Measurements from ENCODE around the gene IMMP2L. TPM values are rescaled to one million over a fixed set of nuclear protein-coding genes. Genes with fewer than 3 reads are reported as not detected.

IMMP2L gene
- polyA plus RNA-seq, 1 donor from 2014 or later = 23.2 TPM

- H3K4me3 Mint-ChIP-seq = no peak overlapping the region
- H3K4me1 Mint-ChIP-seq = no peaks in the 10 kb centered on the region
Observed at GRCh38 chr7:111184987-111185386, 377.3 kb downstream of the IMMP2L start.

DNA sequence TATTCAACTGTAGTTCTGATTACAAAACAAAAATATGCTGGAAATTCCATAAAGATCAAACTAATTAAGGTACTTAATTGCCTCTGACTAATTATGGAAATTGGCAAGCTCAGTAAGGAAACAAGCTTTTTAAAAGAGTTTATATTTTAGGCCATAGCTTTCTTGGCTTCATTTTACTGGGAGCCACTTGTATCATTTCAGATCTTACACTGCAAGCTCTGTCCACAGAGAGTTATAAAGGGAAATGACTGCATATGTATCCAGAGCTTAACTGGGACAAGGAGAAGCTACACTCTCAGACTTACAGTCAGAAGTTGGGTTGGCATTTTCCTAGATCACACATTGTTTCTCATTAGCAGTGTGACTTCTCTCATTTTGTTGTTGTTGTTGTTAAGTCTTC, 379.0 kb downstream of the IMMP2L start:
- H3K27me3 Mint-ChIP-seq = no peaks in the 10 kb centered on the region
- H3K27ac Mint-ChIP-seq = no peak overlapping the region
- H3K4me1 Mint-ChIP-seq = no peaks in the 10 kb centered on the region
- no peak overlapping the region for H3K4me3 Mint-ChIP-seq
- H3K36me3 Mint-ChIP-seq = peaks cover 10% of the 10 kb centered on the region
- peaks cover 0 to 6% (median 0%) of the 10 kb centered on the region in 3 donors for H3K9me3 Mint-ChIP-seq

More at GRCh38 chr7:111184987-111185386, 377.3 kb downstream of the IMMP2L start:
- H3K27ac Mint-ChIP-seq = no peak overlapping the region
- no peaks in the 10 kb centered on the region for H3K27me3 Mint-ChIP-seq
- peaks cover 0 to 2% (median 0%) of the 10 kb centered on the region in 3 donors for H3K9me3 Mint-ChIP-seq
- H3K36me3 Mint-ChIP-seq = peaks cover 9% of the 10 kb centered on the region

GRCh38 chr7:111180338-111180737, 382.0 kb downstream of the IMMP2L start:
- Mint-ChIP-seq H3K9me3 (peaks cover 0 to 6% (median 0%) of the 10 kb centered on the region in 3 donors), H3K27ac (no peak overlapping the region), H3K36me3 (peaks cover 12% of the 10 kb centered on the region), H3K4me1 (no peaks in the 10 kb centered on the region), H3K27me3 (no peaks in the 10 kb centered on the region), H3K4me3 (no peak overlapping the region)

DNA sequence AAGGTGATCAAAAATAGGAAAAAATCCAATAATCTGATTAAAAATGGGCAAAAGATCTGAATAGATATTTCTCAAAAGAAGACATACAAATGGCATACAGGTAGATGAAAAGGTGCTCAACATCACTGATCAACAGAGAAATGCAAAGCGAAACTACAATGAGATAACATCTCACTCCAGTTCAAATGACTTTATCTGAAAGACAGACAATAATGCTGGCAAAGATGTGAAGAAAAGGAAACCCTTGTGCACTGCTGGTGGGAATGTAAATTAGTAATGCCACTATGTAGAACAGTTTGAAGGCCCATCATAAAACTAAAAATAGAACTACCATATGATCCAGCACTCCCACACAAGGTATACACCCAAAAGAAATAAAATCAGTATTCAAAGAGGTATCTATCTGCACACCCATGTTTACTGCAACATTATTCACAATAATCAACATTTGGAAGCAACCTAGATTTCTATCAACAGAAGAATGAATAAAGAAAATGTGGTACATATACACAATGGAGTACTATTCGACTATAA, 386.3 kb downstream of the IMMP2L start:
- peaks cover 0 to 6% (median 3%) of the 10 kb centered on the region in 3 donors for H3K9me3 Mint-ChIP-seq
- no peaks in the 10 kb centered on the region for H3K4me1 Mint-ChIP-seq
- H3K36me3 Mint-ChIP-seq = peaks cover 6% of the 10 kb centered on the region
- H3K27me3 Mint-ChIP-seq = no peaks in the 10 kb centered on the region
- H3K4me3 Mint-ChIP-seq = no peak overlapping the region
- no peak overlapping the region for H3K27ac Mint-ChIP-seq

GRCh38 chr7:111174510-111174909, 387.8 kb downstream of the IMMP2L start:
- Mint-ChIP-seq H3K27ac (no peak overlapping the region), H3K36me3 (peaks cover 3% of the 10 kb centered on the region), H3K4me3 (no peak overlapping the region), H3K4me1 (no peaks in the 10 kb centered on the region), H3K27me3 (no peaks in the 10 kb centered on the region), H3K9me3 (peaks cover 0 to 3% (median 0%) of the 10 kb centered on the region in 3 donors)

- H3K4me1 Mint-ChIP-seq = no peaks in the 10 kb centered on the region
- H3K36me3 Mint-ChIP-seq = peaks cover 3% of the 10 kb centered on the region
- no peak overlapping the region for H3K27ac Mint-ChIP-seq
- no peaks in the 10 kb centered on the region for H3K27me3 Mint-ChIP-seq
- no peak overlapping the region for H3K4me3 Mint-ChIP-seq
- H3K9me3 Mint-ChIP-seq = peaks cover 0 to 3% (median 0%) of the 10 kb centered on the region in 3 donors
Observed at GRCh38 chr7:111173990-111174389, 388.3 kb downstream of the IMMP2L start.

DNA sequence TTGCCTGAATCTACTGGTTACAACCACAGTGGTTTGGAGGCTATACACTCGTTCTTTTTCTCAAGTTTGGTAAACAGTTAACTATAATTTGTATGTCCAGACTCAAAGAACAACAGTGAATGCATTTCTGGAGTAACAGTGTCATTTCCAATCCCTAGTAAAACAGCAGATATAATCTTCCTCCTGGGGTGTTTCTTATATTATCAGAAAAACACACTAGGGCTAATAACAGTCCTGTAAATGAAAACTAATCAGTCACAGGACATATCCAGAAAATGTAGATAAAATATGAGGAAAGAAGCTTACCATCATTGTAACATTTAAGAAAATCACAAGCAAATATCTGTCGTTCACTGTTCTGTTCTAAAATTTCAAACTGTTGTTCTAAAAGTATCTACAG, 388.8 kb downstream of the IMMP2L start:
- no peaks in the 10 kb centered on the region for H3K4me1 Mint-ChIP-seq
- H3K27ac Mint-ChIP-seq = no peak overlapping the region
- H3K4me3 Mint-ChIP-seq = no peak overlapping the region
- peaks cover 3% of the 10 kb centered on the region for H3K36me3 Mint-ChIP-seq
- H3K9me3 Mint-ChIP-seq = peaks cover 0 to 3% (median 0%) of the 10 kb centered on the region in 3 donors
- no peaks in the 10 kb centered on the region for H3K27me3 Mint-ChIP-seq

- H3K27me3 Mint-ChIP-seq = no peaks in the 10 kb centered on the region
Observed at GRCh38 chr7:111172564-111173257, 389.6 kb downstream of the IMMP2L start.

GRCh38 chr7:111168182-111168581, 394.1 kb downstream of the IMMP2L start:
- Mint-ChIP-seq H3K27me3 (no peaks in the 10 kb centered on the region), H3K9me3 (no peaks in the 10 kb centered on the region), H3K4me1 (no peaks in the 10 kb centered on the region), H3K36me3 (no peaks in the 10 kb centered on the region), H3K4me3 (no peak overlapping the region), H3K27ac (no peak overlapping the region)

More at GRCh38 chr7:111172564-111173257, 389.6 kb downstream of the IMMP2L start:
- Mint-ChIP-seq H3K36me3 (peaks cover 3% of the 10 kb centered on the region), H3K9me3 (peaks cover 0 to 3% (median 0%) of the 10 kb centered on the region in 3 donors), H3K4me3 (no peak overlapping the region), H3K4me1 (no peaks in the 10 kb centered on the region), H3K27ac (no peak overlapping the region)

DNA sequence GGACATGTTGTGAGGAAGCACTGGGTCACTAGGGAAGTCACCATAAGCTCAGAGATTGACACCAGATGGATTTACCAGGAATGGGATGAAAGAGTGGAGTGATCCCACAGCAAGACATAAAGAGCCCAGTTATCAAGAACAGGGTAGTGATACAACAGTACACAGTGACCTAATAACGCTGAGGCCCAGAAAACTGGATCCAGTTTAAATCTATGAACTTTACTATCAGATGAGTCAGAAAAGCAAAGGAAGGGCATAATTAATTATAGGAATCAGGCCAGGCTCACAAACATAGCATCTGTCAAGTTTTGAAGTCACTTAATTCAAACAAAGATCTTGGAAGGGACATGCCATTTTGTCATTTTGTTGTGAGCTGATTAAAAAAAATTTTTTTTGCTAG, 397.9 kb downstream of the IMMP2L start:
- H3K4me3 Mint-ChIP-seq = no peak overlapping the region
- no peak overlapping the region for H3K27ac Mint-ChIP-seq
- H3K36me3 Mint-ChIP-seq = no peaks in the 10 kb centered on the region

DNA sequence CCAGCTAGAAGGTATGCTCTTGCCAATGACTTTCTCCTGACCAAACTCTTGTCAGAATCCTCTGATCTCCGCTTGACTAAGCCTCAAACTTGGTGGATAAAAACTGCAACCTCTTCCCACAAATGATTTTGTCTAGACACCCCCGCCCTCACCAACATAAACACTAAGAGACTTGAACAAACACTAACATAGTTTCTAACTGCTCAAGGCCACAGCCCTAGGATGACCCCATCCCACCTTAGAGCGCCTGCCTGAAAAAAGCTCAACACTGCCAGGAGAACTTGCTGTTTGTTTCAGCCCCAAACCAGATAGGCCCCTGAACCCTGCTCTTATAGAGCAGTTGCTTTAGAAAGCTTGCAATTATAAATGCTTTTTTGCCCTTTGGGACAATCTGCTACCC, 399.6 kb downstream of the IMMP2L start:
- Mint-ChIP-seq H3K9me3 (no peaks in the 10 kb centered on the region), H3K27me3 (no peaks in the 10 kb centered on the region), H3K27ac (no peak overlapping the region), H3K36me3 (no peaks in the 10 kb centered on the region), H3K4me3 (no peak overlapping the region), H3K4me1 (peaks cover 0 to 4% (median 0%) of the 10 kb centered on the region in 3 donors)

More for the DNA sequence above, 397.9 kb downstream of the IMMP2L start:
- H3K4me1 Mint-ChIP-seq = peaks cover 0 to 4% (median 0%) of the 10 kb centered on the region in 3 donors
- H3K27me3 Mint-ChIP-seq = no peaks in the 10 kb centered on the region
- no peaks in the 10 kb centered on the region for H3K9me3 Mint-ChIP-seq

DNA sequence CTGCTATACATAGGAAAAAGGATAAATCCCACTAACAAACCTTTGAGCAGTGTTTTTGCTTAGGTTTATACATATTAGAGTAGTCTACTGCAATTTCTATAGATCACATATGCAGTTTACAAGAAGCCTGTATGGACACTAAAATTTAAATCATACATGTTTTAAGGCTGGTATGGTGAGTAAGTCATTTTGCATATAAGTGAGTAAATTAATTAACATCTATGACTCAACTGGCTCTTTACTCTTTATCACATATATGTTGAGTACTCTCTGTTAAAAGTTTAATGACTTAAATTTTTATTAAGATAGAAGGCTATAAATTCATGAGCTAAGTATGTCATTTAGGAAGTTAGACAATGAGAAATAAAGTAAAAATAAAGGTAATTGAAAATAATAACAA, 402.0 kb downstream of the IMMP2L start:
- H3K4me3 Mint-ChIP-seq = no peak overlapping the region
- H3K4me1 Mint-ChIP-seq = peaks cover 0 to 4% (median 2%) of the 10 kb centered on the region in 3 donors
- H3K27ac Mint-ChIP-seq = no peak overlapping the region
- H3K27me3 Mint-ChIP-seq = no peaks in the 10 kb centered on the region
- H3K36me3 Mint-ChIP-seq = no peaks in the 10 kb centered on the region
- H3K9me3 Mint-ChIP-seq = peaks cover 0 to 4% (median 2%) of the 10 kb centered on the region in 3 donors

DNA sequence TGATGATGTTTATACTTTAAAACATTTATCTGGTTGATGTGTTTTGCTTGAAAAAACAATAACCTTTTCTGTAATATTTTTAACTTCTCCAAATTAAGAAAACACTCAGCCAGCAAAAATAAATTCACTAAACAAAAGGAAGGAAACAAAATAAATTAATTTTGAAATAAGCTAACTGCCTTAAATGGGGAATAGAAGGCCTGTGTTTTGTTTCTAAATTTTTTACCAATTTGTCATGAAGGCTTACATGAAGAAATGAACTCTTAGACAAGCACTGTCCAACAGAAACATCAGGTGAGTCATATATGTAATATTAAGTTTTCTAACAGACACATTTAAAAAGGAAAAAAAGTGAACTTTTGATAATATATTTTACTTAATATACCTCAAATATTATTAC, 402.9 kb downstream of the IMMP2L start:
- no peaks in the 10 kb centered on the region for H3K27me3 Mint-ChIP-seq
- H3K4me1 Mint-ChIP-seq = peaks cover 0 to 4% (median 2%) of the 10 kb centered on the region in 3 donors
- no peak overlapping the region for H3K27ac Mint-ChIP-seq
- no peak overlapping the region for H3K4me3 Mint-ChIP-seq
- no peaks in the 10 kb centered on the region for H3K36me3 Mint-ChIP-seq
- peaks cover 0 to 4% (median 2%) of the 10 kb centered on the region in 3 donors for H3K9me3 Mint-ChIP-seq

- no peak overlapping the region for H3K4me3 Mint-ChIP-seq
- no peaks in the 10 kb centered on the region for H3K27me3 Mint-ChIP-seq
- peaks cover 3% of the 10 kb centered on the region for H3K36me3 Mint-ChIP-seq
- H3K9me3 Mint-ChIP-seq = peaks cover 0 to 3% (median 0%) of the 10 kb centered on the region in 3 donors
- no peaks in the 10 kb centered on the region for H3K4me1 Mint-ChIP-seq
- H3K27ac Mint-ChIP-seq = no peak overlapping the region
Observed at GRCh38 chr7:111150709-111151108, 411.6 kb downstream of the IMMP2L start.

GRCh38 chr7:111147708-111148533, 414.4 kb downstream of the IMMP2L start:
- Mint-ChIP-seq H3K4me3 (no peak overlapping the region), H3K27ac (no peak overlapping the region), H3K9me3 (peaks cover 0 to 3% (median 0%) of the 10 kb centered on the region in 3 donors), H3K27me3 (no peaks in the 10 kb centered on the region), H3K36me3 (no peaks in the 10 kb centered on the region), H3K4me1 (no peaks in the 10 kb centered on the region)
